HG02981 (cell line): ENCODE results near the gene MYO15A.

Experiments
- ATAC-seq: cut with Tn5 transposase; IDR thresholded peaks from one replicate; pipeline ENCODE4 v1.9.1; 2021; ENCODE audit warnings: mild to moderate bottlenecking, moderate library complexity; ENCODE audit not compliant: unreplicated experiment

The MYO15A gene

GRCh38 chr17:18129041-18129502 lies 20.5 kb downstream of the MYO15A start:
- ATAC-seq, result no peak

GRCh38 chr17:18132711-18133110 lies 24.2 kb downstream of the MYO15A start:
- no peak for ATAC-seq

- ATAC-seq, result no peak
These were observed 27.8 kb downstream of the MYO15A start for GRCh38 chr17:18136357-18136756.

- ATAC-seq, result no peak
These were observed 29.7 kb downstream of the MYO15A start for GRCh38 chr17:18138065-18138749.

GRCh38 chr17:18139092-18139491 lies 30.5 kb downstream of the MYO15A start:
- ATAC-seq, result no peak

GRCh38 chr17:18139498-18139897 lies 30.9 kb downstream of the MYO15A start:
- no peak for ATAC-seq

GRCh38 chr17:18139949-18140348 lies 31.4 kb downstream of the MYO15A start:
- ATAC-seq, result no peak

- ATAC-seq, result no peak
These were observed 32.1 kb downstream of the MYO15A start for GRCh38 chr17:18140648-18141047.

- ATAC-seq, result no peak
These were observed 32.8 kb downstream of the MYO15A start for GRCh38 chr17:18141210-18141803.

GRCh38 chr17:18142417-18142816 lies 33.9 kb downstream of the MYO15A start:
- ATAC-seq, result no peak

GRCh38 chr17:18143044-18143936 lies 34.7 kb downstream of the MYO15A start:
- ATAC-seq, result no peak

- no peak for ATAC-seq
These were observed 35.7 kb downstream of the MYO15A start for GRCh38 chr17:18144261-18144660.

- no peak for ATAC-seq
These were observed 36.3 kb downstream of the MYO15A start for GRCh38 chr17:18144855-18145254.

- ATAC-seq, result no peak
These were observed 37.3 kb downstream of the MYO15A start for GRCh38 chr17:18145811-18146210.

- ATAC-seq, result no peak
These were observed 37.7 kb downstream of the MYO15A start for GRCh38 chr17:18146259-18146658.

GRCh38 chr17:18146980-18147379 lies 38.4 kb downstream of the MYO15A start:
- ATAC-seq, result no peak

- ATAC-seq, result no peak
These were observed 40.0 kb downstream of the MYO15A start for GRCh38 chr17:18148586-18148985.

- ATAC-seq, result no peak
These were observed 42.7 kb downstream of the MYO15A start for GRCh38 chr17:18151290-18151689.

- ATAC-seq, result no peak
These were observed 46.6 kb downstream of the MYO15A start for GRCh38 chr17:18155179-18155578.

GRCh38 chr17:18156171-18156975 lies 47.8 kb downstream of the MYO15A start:
- ATAC-seq, result no peak

GRCh38 chr17:18156976-18157280 lies 48.4 kb downstream of the MYO15A start:
- no peak for ATAC-seq
